ENCODE data around the gene HEYL.

Gene HEYL

DNA sequence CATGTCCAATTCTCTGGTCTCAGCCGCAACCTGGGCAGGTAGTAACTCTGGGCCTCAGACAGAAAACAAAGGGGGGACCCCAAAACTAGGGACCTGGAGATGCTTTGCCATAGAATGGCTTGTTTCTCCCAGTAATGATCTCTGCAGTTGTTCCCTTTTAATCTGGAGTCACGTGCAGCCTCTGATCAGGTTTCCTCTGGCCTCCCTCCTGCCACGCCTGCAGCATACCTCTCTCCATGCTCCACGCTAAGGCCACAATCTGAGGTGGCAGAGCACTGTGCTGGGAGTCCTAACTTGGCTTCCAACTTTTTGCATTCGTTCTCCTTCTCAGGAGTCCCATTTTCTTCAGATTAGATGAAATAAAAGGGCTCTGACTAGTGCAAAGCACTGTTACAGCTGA, 64.8 kb downstream of the HEYL start:
- H3K36me3 Mint-ChIP-seq (ENCODE audit: low read depth), result peaks cover 36% of the 10 kb centered on the region

More for the DNA sequence above, 64.8 kb downstream of the HEYL start:
- peak; percentile 22 for DNase-seq
- H3K27me3 Mint-ChIP-seq (ENCODE audit: low read depth, poor library complexity), result peaks cover 9% of the 10 kb centered on the region
- peak overlapping the region; percentile 92 for H3K4me3 Mint-ChIP-seq
- no peak overlapping the region for H3K27ac Mint-ChIP-seq
- TF ChIP-seq CTCF (IDR thresholded peaks at IDR 0.05), result no peak
- peaks cover 38% of the 10 kb centered on the region for H3K4me1 Mint-ChIP-seq
- H3K9me3 Mint-ChIP-seq, result no peaks in the 10 kb centered on the region

Measured in nephron progenitor cell (in vitro differentiated cells).